ENCODE data around the gene PHACTR1.

- TF ChIP-seq CTCF (IDR thresholded peaks at IDR 0.05; ENCODE audit: insufficient read depth, low read depth, low read length) (no peak), EZH2 (IDR thresholded peaks at IDR 0.05; ENCODE audit: insufficient read depth, low read length) (no peak)
Observed at GRCh38 chr6:12679341-12679740, 37.2 kb upstream of the PHACTR1 start.

Data from astrocyte (in vitro differentiated cells and primary cell).